HG02610 (cell line): ENCODE results near the gene KHDRBS1.
"Not testable (repeated sequence)": the region's sequence is repeated elsewhere in the genome, so short reads cannot be mapped to it uniquely, and the experiment has no call there.

Experiments used
- ATAC-seq: cut with Tn5 transposase; IDR thresholded peaks from one replicate; pipeline ENCODE4 v1.9.1; 2021; ENCODE audit warnings: mild to moderate bottlenecking, moderate library complexity; ENCODE audit not compliant: unreplicated experiment

Gene KHDRBS1

DNA sequence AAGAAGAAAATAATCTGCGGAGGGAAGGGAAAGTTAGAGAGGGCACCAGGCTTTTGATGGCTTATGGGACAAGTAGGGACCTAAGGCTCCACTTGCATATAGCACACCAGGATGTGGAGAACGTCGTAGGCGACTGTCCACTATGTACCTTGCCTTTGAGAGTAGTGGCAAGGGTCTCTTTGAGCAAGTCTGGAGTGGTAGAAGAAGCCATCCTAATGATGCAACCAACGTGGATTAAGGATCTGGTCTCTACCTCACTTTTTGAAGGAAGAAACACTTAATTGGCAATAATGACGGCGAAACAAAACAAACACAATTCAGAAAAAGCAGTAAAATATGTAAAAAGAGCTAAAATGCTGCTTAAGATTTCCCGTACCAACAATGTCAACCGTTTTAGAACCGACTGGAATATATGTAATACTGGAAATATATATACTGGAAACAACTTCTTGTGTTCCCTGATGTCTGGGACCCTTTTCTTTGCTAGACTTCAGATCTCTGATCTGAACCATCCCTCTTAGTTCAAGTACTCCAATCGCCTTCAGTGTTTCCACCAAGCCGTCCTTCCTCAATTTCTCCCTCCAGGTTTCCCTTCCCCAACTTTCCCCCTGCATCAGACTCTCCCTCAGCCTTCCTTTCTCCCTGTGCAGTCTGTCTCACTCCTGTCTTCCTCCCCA, 821 bp upstream of the KHDRBS1 start:
- no peak for ATAC-seq

DNA sequence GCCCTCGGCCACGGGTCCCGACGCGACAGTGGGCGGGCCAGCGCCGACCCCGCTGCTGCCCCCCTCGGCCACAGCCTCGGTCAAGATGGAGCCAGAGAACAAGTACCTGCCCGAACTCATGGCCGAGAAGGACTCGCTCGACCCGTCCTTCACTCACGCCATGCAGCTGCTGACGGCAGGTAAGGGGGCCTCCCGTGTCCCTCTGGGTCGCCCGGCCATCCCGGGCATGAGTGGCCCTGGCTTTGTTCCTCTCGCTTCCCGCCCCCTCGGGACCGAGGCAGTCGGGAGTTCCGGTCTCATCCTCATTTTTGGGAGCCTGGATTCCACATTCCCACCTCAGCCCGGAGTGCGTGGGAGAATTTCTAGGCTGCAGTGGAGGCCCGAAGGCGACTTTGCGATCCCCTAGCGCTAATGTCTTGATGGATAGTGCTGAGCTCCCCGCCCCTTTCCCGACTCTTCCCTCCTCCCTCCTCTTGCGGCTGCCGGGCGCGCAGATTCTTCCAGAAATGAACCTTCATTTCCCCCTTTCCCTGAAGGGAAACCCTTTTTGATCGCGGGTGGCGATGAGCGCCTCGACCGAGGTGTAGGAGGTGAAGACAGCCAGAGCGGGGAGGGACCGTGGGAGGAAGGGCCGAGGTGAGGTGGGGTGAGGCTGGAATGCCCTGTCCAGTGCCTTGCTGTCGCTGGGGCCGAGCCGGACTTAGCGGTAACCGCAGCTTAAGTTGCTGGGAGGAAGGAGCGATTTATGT, 705 bp downstream of the KHDRBS1 start:
- ATAC-seq: no peak

DNA sequence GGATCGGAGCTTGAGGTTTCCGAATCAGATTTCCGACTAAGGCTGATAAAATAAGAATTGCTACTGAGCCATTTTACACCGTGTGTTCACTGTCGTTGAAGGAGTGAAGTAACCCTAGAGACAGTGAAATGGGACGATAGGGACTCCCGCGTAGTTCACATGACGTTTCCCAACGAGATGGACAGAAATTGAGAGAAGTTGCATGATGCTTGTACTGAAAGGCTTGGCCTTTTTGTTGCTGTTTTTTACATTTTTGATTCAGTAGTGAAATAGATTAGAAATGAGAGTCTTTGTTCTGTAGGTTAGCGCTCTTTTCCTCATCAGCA, 1.2 kb downstream of the KHDRBS1 start:
- no peak for ATAC-seq

DNA sequence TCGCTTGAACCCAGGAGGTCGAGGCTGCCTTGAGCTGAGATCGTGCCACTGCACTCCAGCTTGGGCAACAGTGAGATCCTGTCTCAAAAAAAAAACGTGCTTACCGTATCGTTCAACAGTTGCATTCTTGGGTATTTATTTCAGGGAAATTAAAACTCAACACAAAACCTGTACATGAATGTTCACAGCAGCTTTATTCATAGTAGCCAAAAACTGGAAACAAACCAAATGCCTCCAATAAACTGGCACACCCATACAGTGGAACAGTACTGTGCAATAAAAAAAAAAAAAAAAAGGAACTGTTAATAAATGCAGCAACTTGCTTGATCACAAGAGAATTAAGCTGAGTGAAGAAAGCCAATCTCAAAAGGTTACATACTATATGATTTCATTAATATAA, 6.7 kb downstream of the KHDRBS1 start:
- ATAC-seq: no peak

DNA sequence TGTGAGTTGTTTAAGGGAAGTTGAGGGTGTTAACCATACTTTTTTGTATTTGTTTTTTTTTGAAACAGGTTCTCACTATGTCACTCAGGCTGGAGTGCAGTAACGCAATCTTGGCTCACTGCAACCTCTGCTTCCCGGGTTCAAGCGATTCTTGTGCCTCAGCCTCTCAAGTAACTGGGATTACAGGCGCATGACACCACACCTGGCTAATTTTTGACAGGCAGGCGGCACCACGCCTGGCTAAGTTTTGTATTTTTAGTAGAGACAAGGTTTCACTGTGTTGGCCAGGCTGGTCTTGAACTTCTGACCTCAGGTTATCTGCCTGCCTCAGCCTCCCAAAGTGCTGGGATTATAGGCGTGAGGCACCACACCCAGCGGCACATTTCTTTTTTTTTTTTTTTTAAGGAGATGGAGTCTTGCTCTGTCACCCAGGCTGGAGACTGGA, 7.9 kb downstream of the KHDRBS1 start:
- not testable (repeated sequence) for ATAC-seq

DNA sequence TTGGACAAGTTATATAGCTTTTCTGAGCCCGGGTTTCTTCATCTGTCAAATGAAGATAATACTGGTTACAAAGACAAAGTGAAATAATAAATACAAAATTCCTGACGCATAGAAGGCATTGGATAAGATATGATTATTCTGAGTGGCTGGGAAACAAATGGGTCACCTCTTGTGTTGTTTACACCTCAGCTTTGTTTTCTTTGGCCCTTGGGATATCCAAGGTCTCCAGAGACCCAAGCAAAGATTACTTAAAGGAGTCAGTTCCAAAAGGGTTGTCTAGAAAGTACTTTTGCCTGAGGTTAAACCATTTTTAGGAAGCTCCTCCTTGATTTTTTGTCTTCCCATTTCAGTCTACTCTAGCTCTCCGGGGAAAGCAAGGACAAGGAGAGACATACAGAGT, 9.7 kb downstream of the KHDRBS1 start:
- no peak for ATAC-seq

DNA sequence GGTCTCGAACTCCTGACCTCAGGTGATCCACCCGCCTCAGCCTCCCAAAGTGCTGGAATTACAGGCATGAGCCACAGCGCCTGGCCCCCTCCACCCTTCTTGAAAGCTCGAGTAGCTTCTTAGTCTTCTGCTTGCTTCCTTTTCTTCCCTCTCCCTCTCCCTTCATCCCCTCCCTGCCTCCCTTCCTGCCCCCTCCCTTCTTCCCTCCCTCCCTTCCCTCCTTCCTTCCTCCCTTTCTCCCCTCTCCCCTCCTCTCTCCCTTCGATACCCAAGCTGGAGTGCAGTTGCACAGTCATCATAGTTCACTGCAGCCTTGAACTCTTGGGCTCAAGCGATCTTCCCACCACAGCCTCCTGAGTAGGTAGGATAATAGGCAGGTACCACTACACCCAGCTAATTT, 11.8 kb downstream of the KHDRBS1 start:
- no peak for ATAC-seq

DNA sequence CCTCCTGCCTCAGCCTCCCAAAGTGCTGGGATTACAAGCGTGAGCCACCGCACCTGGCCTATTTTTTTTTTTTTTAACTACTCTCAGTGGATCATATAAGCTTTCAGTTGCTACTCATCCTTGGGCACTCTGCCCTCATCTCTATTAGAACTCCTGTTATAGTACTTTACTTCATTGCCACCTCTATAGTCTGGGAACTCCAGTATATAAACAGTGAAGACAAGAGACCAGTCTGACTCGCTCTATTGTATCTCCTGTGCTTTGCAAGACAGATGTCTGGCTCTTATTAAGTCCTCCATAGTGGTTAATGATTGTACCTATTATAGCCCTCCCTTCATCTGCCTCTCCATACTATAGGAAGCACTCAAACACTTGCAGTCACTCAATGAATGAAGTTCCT, 15.1 kb downstream of the KHDRBS1 start:
- no peak for ATAC-seq

DNA sequence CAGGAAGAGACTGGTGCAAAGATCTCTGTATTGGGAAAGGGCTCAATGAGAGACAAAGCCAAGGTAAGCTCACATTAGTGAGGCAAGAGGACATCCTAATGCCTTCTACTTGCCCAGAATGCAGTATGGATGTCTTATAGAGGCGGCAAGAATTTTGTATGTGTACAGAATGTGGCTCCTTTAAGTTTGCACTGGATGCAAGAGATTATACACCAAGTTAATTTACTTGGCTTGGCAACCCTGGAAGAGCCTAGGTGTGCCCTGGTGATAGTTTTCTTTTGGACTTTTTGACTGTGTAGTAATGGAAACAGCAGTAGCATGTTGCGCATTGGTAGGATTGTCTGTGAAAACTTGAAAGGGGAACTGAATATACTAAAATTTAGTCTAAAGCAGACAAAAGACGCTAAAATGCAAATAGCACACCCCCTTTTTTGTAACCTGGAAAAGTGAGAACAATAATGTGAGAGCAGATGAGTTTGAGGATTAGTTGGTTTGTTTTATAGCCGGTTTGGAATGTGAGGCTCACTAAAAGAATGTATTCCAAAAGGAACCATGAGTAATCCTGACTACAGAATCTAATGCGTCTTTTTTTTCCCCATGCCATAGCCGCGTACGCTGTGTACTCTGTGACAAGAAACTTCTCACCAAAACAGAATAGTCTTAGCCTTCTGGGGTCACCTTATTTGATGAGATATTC, 18.1 kb downstream of the KHDRBS1 start:
- no peak for ATAC-seq

DNA sequence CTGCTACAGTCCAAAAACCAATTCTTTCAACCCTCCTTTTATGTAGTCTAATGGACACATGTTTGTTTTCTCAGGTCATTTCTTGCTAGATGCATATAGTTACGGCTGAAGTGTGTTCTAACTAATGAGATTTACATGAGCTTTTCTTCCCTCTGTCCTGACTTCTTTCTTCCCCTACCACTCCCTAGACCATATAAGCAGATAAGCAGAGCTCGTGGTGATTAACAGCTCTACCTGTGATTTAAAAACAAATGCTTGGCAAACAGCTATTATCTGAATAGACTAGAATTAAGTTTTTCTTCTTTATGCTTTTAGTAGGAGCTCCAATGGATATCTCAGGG, 18.6 kb downstream of the KHDRBS1 start:
- no peak for ATAC-seq

DNA sequence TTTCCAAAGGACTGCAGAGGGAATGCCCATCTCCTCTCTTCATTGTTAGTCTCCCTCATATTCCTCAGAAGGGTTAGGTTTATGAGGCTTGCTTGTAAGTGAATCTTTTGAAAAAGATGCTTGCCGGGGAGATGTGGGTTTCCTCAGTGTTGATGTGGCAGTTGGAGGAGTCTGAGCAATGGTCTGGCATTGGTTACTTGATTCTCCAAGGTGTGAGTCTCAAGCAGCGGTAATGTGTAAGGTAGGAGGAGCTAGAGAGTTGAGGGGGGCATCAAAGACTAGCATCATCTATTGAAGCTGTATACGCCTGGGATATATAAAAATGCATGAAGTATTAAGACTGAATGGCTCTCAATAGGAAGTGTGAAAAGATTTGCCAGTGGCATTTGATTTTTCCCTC, 21.5 kb downstream of the KHDRBS1 start:
- no peak for ATAC-seq

DNA sequence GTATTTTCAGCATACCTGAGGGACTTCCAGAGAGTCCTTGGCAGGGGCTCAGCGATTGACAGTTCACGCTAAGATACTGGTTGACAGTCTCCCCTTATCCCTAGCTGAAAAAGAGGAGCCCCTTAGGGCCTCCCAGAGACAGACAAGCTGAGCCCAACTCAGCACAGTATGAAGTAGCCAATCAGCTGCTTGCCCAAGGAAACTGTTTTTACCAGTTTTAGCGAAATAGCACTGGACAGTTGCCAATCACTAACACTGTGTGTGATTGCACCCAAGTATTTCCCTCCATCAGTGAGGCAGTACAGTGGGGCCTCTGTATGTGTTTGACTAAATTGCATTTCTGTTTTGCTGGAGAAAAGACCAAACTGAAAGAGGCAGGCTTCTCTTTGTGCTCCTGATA, 27.0 kb downstream of the KHDRBS1 start:
- no peak for ATAC-seq

DNA sequence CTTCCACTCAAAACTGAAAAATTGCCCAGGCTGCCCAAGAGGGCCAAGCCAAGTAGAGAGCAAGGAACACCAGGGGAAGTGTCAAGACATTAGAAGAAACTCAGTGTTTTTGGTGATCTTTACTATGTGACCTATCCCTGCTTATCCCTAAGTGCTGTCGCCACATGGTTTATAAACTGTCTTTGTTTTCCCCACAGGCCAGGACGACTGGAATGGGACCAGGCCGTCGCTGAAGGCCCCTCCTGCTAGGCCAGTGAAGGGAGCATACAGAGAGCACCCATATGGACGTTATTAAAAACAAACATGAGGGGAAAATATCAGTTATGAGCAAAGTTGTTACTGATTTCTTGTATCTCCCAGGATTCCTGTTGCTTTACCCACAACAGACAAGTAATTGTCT, 28.7 kb downstream of the KHDRBS1 start:
- ATAC-seq: no peak

DNA sequence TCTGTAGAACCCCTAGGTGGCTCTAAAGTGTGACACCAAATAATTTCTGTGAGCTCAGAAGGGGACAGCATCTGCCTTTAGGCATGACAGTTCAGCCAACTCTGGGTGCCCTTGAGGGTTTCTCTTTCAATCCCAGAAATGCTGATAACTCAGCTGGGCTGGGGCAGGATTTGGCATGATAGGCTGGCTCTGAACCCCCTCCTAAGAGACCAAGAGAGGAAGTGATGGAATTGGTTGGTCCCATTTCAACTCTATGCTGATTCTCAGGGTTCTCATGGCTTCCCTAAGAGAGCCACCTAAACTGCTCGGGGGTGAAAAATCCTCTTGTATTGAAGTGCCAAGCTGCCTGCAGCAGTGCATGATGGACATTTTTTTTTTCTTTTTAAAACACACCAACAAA, 30.6 kb downstream of the KHDRBS1 start:
- ATAC-seq: no peak

DNA sequence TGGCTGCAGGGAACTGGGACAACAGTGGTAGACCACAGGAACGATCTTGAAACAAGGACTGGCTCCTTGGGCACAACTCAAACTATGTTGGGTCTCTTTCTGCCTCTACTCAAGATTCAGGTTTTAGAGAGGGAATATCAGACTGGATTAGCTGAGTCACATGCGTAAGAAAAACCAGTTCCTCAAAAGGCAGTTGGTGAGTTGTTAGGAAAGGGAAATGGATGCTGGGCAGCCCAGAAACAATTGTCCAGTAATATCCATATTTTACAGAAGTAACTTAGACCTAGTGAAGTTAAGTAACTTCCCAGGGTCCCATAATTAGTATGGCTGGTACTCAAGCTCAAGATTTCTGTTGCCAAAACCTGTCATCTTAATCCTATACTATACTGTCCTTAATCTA, 32.1 kb downstream of the KHDRBS1 start:
- ATAC-seq: no peak

DNA sequence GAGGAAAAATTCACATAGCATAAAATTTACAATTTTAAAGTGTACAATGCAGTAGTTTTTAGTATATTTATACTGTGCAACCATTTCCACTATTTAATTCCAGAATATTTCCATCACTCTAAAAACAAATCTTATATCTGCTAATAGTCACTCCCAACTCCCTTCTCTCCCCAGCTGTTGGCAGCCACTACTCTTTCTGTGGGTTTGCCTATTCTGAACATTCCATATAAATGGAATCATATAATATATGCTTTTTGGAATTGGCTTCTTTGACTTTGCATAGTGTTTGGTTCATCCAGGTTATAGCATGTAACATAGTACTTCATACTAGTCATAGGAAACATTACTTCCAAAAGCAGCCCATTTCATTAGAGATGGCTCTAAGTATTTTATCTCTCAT, 34.0 kb downstream of the KHDRBS1 start:
- no peak for ATAC-seq

DNA sequence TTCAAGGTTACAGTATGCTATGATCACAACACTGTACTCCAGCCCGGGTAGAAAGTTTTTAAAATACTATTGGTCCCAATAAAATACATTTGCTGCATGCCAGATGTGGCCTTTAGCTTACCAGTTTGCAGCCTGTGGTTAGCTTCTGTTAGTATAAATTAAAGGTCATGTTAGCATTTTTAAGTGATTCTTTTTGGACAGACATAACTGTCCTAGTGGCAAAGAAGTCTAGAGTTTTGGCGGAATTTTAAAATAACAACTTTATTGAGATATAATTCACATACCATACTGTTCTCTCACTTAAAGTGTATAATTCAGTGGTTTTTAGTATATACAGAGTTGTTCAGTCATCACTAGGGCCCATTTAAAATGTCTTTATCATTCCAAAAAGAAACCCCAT, 34.8 kb downstream of the KHDRBS1 start:
- no peak for ATAC-seq

DNA sequence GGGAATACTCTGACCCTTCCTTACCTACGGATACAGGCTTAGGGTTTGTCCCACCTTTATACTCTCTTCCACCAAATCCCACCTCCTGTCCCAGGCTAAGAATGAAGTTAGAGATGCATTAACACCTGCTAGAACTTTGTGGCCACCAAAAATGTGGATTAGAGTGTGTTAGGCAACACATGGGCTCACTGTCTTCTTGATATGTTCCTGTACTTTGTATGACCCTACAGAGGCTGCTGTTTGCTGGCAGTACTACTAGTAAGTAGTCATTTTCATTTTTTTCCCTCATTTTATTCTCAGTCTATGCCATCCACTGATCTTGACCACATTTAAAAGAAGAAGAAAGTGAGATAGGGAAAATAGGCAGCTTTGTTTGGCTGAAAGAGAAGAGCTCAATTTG, 38.0 kb downstream of the KHDRBS1 start:
- ATAC-seq: no peak

DNA sequence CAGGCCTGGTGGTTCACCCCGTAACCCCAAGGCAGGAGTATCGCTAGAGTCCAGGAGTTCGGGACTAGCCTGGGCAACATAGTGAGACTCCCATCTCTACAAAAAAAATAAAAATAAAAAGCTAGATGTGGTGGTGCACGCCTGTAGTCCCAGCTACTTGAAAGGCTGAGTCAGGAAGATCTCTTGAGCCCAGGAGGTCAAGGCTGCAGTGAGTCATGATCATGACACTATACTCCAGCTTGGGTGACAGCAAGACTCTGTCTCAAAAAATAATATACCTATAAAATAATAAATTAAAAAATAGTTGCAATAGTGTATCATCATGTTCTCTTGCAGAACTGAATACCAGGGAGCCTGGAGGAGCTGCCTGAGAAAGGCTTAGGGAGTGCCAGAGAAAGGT, 39.2 kb downstream of the KHDRBS1 start:
- no peak for ATAC-seq

DNA sequence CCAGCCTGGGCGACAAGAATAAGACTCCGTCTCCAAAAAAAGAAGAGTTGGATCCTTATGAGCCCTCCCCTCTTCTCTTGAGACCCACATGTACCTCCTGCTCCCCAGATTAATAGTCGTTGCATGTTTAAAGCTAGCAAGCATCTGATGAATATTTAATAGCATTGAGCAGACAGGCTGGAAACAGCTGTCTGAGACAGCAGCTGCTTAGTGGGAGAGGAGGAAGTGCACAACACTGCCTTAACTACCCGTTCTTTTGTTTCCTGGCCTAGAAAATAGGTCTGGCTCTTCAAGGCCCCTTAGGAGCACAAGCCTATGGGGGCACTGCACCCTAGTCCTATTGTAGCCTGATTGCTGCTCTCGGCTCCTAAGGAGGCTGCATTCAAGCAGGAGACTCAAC, 41.7 kb downstream of the KHDRBS1 start:
- no peak for ATAC-seq

DNA sequence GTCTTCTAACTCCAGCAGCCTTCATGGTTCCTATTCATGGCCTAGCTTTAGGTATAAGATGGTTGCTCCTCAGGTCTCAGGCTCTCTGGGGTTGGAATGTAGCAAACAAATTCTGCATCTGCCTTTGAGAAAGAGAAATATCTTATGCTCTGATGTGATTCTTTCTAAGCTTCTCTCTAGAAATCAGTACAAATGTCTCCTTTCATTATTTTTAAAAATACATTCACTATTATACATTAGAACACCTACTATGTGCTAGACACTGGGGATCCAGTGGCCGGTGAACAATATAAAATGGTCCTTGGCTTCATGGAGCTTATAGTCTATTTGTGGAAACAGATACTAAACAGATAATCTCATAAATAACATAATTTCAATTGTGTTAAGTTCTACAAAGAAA, 42.9 kb downstream of the KHDRBS1 start:
- ATAC-seq: no peak

DNA sequence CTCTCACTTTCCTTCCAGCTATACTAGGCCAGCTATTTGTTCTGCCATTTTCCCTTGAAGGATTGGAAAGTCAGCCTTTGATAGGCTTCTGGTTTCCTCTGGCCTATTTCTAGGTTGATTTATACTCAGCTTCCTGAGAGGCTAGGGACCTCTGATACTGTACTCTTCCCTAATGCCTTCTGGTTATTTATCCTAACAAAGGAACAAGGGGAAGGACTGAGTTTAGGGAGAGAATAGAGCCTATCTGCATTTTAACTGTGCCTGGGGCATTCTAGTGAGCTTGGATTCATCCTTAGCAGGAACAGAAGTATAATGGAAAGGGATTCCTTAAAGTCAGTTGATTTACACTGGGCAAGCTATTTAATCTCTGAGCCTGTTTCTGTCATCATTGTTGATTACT, 47.2 kb downstream of the KHDRBS1 start:
- no peak for ATAC-seq

DNA sequence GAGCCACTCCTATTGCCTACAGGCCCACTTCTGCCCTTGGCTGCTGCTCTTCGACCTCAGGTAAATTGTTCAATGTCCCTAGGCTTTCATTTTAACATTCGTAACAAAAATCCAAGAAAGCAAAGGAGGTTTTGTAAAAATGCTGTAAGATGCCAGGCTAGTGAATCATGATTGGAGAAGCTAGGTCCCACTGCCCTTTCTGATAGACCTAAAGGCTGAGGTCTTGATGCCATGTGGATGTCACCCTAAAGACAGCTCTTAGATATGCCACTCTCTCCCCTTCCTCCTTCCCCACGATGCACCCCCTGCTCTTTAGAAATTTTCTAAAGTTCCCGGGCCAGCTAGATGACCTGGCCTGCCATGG, 49.2 kb downstream of the KHDRBS1 start:
- no peak for ATAC-seq
